HT1080 (cell line): ENCODE data around the gene HDAC5. TPM values are rescaled to one million over a fixed set of nuclear protein-coding genes. Genes with fewer than 3 reads are reported as not detected.
A peak's percentile ranks its signal among the peaks of the same experiment; 100 is the strongest.
"Not testable (repeated sequence)": the region's sequence is repeated elsewhere in the genome, so short reads cannot be mapped to it uniquely, and the experiment has no call there.

ENCODE experiments used
- DNase-seq: peaks from one replicate; pipeline ENCODE4 v3.0.0-alpha.2; 2015; ENCODE audit warnings: low read depth
- polyA plus RNA-seq, 2 experiments: library from polyadenylated mRNA; depleted of rRNA; stranded (reverse); fragments of >200 nt; gene quantifications; 2 replicates each; pipeline ENCODE4 v1.2.3, GENCODE V29; 2015
- total RNA-seq: library from RNA; depleted of rRNA; stranded (reverse); fragments of >200 nt; shearing (Covaris generic); gene quantifications from 2 replicates; pipeline ENCODE4 v1.2.3, GENCODE V29; 2014; rRNA removed

Gene HDAC5
- total RNA-seq: 27.8 and 30.0 TPM in 2 replicates
- 14.5 and 26.8 TPM in 2 replicates for polyA plus RNA-seq (2015; cell fraction: cytosol; rRNA removed)
- polyA plus RNA-seq (2015; cell fraction: nucleus; rRNA removed): 22.6 and 23.8 TPM in 2 replicates

DNA sequence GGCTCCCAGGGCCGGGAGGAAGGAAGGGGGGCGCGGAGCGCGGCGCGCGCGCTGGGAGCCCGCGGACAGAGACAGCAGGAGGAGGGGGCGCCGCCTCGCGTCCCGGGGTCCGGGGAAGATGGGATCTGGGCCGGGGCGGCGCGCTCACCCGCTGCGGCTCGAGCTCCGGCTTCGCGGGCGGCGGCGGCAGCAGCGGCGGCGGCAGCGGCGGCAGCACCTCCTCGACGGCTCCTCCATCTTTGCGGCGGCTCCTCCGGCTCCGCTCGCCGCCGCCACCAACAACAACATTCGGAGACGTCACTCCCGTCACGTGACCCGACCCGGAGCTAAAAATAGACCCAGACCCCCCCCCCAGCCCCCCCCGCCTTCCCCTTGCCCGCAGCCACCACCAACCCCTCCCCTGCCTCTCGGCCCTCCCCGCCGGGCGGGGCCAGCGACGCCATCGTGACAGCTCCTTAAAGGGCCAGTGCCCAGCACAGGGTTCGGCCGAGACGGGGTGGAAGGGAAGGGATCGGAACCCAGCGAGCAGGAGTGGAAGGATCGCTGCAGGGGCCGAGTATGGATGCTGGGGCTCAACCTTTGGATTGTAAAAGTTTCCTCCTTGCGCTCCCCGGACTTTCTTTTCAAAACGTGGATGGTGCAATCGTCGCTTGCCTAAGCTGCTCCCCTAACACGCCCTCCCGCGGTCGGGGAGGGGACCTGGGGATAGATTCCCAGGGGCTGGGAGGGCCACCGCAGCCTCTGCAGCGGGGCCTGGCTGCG, at the start of gene HDAC5:
TSS of gene HDAC5 (minus strand) at position 286 of the 762 bp plus-strand sequence. CDS start 6,126 bp downstream, outside the sequence.
- peak; percentile 88 for DNase-seq

DNA sequence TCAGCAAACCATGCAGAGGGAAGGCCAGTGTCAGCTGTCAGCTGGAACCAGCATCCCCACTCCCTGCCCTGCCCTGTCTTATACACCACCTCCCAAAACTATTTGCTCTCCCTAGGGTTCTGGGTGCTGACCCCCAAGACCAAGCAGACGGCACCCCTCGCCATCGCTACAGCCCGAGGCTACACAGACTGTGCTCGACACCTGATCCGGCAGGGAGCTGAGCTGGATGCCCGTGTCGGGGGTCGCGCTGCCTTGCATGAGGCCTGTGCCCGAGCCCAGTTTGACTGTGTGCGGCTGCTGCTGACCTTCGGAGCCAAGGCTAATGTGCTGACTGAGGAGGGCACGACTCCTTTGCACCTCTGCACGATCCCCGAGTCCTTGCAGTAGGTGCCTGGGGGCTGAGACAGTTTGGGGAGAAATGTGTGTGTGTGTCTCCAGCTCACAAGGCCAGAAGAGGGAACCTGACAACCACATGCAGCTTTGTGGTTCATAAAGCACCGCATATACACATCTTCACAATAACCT, 48.6 kb upstream of the HDAC5 start:
- DNase-seq: no peak

DNA sequence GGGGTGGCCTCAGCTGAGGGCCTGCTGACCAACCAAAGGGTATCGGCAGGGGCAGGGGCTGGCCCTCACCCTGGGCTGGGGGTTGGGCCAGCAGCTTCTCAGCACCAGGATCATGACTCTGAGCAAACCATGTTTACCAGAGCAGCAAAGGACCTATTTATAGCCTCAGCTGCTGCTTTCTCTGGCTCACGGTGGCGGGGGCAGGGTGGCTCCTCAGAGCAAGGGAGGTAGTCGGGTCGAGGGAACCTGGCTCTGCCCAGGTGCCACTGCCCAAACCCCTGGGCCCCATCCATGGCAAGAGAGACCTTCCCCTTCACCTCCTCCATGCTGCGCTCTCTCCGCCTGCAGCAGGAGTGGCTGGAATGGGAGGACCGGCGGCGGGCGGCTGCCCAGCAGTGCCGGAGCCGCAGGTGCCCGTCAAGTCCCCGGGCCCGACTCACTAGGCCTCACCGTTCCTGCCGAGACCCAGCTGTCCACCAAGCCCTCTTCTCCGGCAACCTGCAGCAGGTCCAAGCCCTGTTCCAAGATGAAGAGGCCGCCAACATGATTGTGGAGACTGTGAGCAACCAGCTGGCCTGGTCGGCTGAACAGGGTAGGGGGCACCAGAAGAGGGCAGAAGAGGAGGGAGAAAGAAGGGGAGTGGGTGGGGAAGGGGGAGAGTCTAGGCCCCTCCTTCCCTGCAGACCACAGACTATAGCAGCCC, 47.2 kb upstream of the HDAC5 start, which contains the start of gene ASB16:
TSS of gene ASB16 (plus strand) at position 206 of the 703 bp plus-strand sequence. CDS start at position 292, 86 bp downstream.
- no peak for DNase-seq

DNA sequence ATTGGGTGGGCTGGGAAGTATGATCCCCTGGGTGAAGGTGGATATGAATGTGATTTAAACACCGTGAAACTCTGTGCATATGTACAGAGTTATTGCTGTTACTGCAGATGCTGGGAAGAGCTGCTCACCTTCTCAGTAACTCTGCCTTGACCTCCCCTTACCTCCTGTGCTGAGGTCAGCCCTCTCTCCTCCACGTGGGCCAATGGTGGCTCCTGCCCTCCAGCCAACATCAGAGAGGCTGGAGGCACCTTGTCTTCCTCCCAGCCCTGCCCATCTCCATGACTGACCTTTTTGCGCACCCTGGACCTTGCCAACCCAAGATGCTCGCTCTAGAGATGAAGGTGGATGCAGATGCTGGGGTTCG, 46.7 kb upstream of the HDAC5 start:
- DNase-seq: no peak

DNA sequence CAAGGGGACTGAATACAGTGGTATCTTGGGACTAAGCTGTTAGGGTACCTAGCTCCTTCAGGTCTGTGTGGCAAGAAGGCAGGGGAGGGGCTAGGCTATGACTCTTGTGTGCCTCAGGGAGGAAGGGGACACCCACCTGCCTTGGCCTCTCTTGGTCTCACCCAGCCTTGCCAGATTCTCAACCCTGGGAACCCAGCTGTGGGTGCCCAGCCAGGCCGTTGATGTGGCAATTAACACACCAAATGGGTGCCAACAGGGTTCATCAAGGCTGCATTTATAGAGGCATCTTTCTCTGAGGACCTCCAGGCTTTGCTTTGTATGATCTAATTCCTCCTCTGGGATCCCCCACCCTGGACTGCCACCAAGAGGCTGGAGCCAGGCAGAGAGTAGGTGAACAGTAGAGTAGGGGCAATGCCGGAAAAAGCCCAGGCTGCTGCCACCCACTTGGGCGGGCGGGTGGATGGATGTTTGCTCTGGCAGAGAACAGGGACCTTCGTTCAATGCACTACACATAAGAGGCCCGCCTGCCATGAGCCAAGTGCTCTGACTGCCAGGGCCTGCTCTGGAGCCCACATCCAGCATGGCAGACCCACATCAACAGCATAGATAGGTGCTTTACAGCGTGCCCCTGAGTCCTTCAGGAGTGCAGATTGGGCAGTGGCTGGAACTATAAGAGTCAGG, 43.9 kb upstream of the HDAC5 start:
- DNase-seq: no peak

DNA sequence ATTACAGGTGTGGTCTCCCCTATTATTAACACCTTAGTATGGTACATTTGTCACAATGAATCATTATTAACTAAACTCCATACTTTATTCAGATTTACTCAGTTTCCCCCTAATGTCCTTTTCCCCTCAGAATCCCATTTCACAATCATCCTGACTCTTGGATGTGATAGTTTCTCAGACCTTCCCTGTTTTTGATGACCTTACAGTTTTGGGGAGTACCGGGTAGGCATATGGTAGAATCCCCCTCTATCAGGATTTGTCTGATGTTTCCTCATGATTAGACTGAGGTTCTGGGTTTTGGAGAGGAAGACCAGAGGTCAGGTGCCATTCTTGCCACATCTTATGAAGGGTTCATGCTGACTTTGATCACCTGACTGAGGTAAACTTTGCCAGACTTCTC, 41.0 kb upstream of the HDAC5 start:
- DNase-seq: no peak

DNA sequence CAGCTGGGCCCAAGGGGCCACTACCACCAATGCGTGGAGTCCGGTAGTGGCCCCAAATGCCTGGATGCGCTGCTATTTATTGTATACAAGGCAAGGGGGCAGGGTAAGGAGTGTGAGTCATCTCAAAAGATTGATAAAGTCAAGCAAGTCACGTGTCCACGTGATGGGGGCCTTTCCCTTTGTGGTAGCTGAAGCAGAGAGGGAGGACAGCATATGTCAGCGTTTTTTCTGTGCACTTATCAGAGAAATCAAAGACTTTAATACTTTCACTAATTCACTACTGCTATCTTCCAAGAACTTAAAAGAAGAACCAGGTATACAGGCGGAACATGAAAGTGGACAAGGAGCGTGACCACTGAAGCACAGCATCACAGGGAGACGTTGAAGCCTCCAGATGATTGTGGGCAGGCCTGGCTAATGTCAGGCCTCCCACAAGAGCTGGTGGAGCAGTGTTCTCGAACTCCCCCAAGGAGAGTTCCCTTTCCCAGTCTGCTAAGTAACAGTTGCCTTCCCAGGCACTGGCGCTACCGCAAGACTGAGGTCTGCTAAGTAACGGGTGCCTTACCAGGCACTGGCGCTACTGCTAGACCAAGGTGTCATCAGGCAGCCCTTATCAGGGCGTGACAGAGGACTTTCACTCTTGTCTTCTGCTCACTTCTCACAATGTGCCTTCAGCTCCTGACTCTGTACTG, 36.2 kb upstream of the HDAC5 start:
- DNase-seq: peak; percentile 19

DNA sequence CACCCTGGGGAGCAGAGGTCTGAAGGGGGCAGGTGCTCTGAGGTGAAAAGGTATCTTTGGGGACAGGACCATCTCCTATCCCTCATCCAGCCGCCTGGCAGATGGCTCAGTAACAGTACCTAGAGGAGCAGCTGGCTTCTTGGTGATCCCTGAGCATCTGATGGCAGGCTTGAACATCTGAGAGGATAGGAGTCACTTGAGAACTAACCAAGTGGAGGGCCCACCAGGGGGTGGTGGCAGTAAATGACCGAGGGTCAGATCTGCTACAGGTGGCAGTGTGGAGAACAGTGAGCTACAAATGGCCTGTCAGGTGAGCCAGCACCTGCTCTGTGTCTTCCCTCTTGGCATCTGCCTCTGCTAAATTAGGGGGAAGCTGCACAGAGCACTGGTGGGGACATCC, 32.0 kb upstream of the HDAC5 start:
- DNase-seq: no peak

DNA sequence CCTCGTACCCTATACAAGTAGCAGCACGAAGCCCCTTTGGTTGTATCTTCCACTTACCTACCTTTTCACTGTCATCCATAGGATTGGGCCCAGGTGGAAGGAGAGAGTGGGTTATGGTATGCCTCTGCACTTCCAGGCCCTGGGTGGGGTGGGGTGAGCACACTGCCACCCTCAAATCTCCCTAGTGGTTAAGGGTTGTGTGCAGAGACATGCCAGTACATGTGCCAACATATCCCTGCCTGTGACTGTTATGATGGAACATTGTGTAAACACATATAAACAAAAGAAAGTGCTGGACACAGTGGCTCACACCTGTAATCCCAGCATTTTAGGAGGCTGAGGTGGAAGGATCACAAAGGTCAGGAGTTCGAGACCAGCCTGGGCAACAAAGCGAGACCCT, 29.4 kb upstream of the HDAC5 start:
- no peak for DNase-seq

DNA sequence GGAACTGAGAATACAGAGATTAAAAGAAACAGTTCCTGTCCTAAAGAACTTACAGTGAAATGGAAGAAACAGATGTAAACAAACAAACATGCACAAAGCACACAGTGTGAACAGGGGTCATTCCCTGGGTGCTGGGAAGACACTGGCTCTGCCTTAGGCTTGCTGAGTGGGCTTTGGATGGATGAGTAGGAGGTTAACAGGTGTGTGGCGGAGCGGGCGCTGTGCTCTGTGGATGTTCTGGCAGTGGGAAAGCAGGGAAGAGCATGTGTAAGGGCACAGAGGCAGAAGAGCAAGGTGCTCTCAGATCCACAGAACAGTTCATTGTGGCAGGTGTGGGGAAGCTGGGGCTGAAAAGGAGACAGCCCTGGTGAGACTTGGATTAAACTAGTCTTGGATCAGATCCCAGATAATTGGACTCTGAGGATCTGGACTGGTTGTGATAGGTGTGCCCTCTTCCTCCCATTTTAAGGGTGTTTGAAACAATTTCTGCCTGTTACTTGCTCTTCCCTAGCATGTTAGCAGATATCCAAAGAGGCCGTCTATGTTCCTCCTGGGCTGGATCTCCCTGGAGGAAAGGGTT, 26.4 kb upstream of the HDAC5 start:
- DNase-seq: no peak

DNA sequence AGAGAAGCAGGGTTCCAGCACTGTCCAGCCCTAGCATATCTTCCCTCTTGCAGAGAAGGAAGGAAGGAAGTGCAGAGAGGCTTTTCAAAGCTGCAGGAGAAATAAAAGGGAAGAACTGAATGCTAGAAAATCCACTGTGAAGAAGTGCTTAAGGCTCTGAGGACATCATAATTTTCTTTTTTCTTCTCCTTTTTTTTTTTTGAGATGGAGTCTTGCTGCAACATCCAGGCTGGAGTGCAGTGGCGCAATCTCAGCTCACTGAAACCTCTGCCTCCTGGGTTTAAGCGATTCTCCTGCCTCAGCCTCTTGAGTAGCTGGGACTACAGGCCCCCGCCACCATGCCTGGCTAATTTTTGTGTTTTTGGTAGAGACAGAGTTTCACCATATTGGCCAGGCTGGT, 25.6 kb upstream of the HDAC5 start:
- DNase-seq: not testable (repeated sequence)

DNA sequence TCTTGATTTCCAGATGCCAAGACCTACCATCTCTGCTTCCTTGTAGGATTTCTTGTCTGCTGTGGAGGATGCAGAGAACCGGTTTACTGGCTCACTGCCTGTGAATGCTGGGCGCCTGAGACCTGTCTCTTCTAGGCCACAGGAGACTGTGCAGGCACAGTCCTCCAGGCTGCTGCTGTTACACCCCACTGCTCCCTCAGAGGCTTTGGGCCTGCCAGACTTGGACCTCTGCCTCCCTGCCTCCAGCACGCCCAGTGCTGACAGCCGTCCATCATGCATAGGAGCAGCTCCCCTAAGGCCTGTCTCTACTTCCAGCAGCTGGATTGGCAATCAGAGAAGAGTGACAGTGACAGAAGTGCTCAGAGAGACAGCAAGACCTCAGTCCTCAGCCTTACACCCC, 24.4 kb upstream of the HDAC5 start:
- DNase-seq: no peak

DNA sequence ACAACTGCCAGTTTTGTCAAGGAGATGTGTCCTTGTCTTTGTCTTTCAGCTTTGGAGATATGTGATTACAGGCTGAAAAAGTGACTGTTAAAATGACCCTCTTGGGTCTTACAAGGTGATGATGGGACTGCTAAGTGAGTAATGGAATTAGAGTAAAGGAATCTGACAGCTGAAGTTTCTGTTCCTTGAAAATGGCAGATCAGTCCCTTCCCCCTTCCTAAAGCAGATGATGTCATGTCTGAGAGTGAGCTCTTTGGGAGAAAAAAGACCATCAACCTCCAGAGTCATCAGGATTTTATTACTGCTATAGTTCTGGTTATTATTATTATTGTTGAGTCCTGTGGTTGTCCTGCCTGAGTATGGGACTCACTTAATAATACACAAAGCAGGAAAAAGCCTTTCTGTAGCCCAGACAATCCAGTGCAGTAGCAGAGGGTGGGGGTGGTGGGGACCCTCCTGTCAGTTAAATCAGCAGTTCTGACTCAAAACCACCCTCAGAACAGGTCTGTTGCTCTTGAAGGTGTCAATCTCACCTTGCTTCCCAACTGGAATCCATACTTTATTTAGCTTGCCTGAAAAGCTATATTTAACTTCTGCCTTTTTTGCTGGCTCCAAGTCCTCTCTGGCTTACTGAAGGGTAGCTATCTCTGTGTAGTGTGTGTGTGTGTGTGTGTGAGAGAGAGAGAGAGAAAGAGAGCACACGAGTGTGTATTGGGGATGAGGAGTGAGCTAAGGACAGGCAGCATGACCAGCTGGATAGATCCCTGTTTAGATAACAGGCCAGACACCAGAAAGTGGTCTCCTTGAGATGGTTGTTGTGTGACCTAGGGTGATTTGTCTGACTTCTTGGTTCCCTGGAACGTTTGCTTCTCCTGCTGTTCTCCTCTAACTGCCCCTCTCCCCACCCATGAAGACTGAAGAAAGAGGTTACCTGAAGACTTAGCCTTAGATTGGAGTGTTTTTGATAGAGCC, 23.2 kb upstream of the HDAC5 start:
- no peak for DNase-seq

DNA sequence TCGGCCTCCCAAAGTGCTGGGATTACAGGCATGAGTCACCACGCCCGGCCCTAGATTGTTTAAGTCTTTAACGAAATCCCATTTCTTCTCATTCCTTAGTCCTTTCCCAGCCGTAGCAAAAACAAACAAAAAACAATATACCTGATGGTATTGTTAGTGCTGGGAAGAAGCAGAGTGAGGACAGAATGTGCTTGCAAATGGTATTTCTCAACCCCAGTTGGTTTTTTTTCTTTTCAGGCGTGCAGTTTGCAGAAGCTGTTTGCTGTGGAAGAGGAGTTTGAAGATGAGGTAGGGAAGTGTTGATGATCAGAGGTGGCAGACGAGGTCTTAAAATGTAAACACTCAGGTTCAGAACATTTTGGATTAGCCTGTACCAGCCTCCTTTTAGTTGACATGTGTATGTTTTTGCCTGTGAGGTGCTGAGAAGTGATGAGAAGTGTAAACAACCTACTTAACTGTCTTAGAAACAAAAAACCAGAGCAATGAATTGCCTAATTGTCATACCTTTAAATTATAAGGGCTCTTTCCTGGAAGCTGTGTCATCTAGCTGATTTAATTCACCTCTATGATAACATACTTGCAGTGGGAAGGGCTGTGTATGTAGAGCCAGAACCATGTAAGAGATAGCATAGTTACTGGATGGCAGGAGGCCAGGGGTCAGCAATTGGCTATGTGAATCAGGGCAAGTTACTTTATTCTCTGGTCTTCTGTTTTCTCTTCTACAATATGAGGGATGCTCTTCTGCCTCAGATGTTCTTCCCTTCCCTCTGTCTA, 21.7 kb upstream of the HDAC5 start:
- no peak for DNase-seq

DNA sequence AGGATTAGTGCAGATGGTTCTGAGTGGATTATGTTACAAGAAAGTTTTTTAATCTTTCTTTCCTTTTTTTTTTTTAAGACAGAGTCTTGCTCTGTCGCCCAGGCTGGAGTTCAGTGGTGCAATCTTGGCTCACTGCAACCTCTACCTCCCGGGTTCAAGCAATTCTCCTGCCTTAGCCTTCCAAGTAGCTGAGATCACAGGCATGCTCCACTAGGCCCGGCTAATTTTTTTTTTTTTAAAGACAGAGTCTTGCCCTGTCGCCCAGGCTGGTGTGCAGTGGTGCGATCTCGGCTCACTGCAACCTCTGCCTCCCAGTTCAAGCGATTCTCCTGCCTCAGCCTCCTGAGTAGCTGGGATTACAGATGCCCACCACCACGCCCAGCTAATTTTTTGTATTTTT, 20.5 kb upstream of the HDAC5 start:
- not testable (repeated sequence) for DNase-seq

DNA sequence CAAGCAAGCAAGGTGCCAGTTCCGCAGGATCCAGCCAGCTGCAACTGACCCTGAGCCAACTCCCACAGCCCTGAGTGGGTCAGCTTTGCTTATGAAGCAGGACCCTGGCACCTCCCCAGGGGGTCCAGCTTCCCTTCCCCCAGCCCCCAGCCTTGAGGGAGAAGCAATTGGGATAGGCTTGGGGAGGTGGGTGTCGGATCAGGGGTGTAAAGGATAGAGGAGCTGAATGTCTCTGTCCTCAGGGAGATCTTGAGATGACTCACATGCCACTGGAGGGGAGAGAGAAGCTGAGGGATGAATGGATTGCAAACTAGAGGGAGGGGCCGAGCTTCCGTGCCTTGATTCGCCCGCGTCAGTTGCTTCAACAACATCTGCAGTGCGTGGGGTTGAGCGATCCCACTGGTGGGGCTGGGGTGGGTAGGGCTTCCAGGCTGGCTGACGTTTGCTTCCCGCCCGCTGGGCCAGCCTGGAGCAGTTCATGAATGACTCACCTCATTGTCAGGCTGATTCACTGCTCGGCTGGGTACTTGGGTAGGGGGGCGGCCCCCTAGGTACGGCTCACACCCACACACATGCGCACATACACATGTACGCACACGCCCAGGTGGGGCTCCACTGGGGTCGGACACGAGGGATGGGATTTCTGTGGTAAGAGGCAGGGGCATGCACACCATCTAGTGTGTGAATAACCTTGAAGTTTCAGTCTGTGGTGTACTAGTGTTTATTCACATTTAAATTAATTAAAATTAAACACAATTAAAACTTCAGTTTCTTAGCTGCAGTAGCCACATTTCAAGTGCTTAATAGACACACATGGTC, 14.7 kb upstream of the HDAC5 start:
- peak; percentile 100 for DNase-seq

DNA sequence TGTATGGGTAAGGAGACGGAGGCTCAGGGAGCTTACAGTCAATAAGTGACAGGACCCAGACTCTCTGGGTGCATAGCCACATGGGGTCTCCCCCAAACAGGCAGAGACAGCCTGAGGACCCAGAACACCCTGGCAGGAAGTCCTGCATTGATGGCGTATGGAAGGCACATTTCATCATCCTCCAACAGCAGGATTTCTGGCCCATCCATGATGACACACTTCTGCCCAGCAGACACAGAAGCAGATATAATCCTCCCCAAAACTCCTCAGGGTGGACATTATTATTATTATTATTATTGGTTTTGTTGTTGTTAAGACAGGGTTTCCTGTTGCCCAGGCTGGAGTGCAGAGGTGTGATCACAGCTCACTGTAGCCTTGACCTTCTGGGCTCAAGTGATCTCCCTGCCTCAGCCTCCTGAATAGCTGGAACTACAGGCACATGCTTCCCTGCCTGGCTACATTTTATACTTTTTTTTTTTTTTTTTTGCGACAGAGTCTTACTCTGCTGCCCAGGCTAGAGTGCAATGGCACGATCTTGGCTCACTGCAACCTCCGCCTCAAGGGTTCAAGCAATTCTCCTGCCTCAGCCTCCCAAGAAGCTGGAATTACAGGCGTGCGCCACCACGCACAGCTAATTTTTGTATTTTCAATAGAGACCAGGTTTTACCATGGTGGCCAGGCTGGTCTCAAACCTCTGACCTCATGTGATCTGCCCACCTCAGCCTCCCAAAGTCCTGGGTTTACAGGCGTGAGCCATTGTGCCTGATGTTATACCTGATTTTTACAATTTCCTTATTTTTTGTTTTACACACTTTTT, 11.5 kb upstream of the HDAC5 start:
- DNase-seq: no peak
